ENCODE data around the gene LBHD2.

The LBHD2 gene

GRCh38 chr14:103057372-103058163, 26.4 kb upstream of the LBHD2 start, which contains the start of gene CDC42BPB:
Gene CDC42BPB (minus strand): TSS chr14:103057549. CDS start chr14:103057173, 376 bp downstream.
- TF ChIP-seq CTCF (IDR thresholded peaks at IDR 0.05; ENCODE audit: low read depth, low read length, poor library complexity, severe bottlenecking) = no peak
- no peak for TF ChIP-seq EZH2phosphoT487 (IDR thresholded peaks at IDR 0.05; ENCODE audit: borderline replicate concordance, low read length)
- peaks cover 13% of the 10 kb centered on the region for H3K4me1 ChIP-seq (ENCODE audit: control insufficient read depth, low read length)
- H3K4me2 ChIP-seq (ENCODE audit: low read length) = peak within 1 kb of the TSS; percentile 69
- H3K27me3 ChIP-seq (ENCODE audit: control insufficient read depth, low read length) = peaks cover 61% of the 10 kb centered on the region
- no peaks in the 10 kb centered on the region for H3K9me2 ChIP-seq (replicated peaks; ENCODE audit: control insufficient read depth, low read length)
- no peaks in the 10 kb centered on the region for H3K79me2 ChIP-seq (ENCODE audit: control insufficient read depth, low read length)
- no peaks in the 10 kb centered on the region for H3F3A ChIP-seq (ENCODE audit: control insufficient read depth, insufficient read depth)
- no peaks in the 10 kb centered on the region for H3K36me3 ChIP-seq (ENCODE audit: control insufficient read depth, low read length)
- no peaks in the 10 kb centered on the region for H3K9me3 ChIP-seq (ENCODE audit: control insufficient read depth, insufficient read depth, low read length)
- H3K4me3 ChIP-seq (ENCODE audit: low read length) = peak within 1 kb of the TSS; percentile 64
- H3K27ac ChIP-seq (ENCODE audit: low read depth, low read length) = no peak within 1 kb of the TSS
- no peaks in the 10 kb centered on the region for H4K20me1 ChIP-seq (ENCODE audit: control insufficient read depth, insufficient read depth, low read depth, low read length)

GRCh38 chr14:103058164-103059055, 25.6 kb upstream of the LBHD2 start:
- H4K20me1 ChIP-seq (ENCODE audit: control insufficient read depth, insufficient read depth, low read depth, low read length) = no peaks in the 10 kb centered on the region
- H3K36me3 ChIP-seq (ENCODE audit: control insufficient read depth, low read length) = no peaks in the 10 kb centered on the region
- H3K27me3 ChIP-seq (ENCODE audit: control insufficient read depth, low read length) = peaks cover 64% of the 10 kb centered on the region
- no peak for TF ChIP-seq EZH2phosphoT487 (IDR thresholded peaks at IDR 0.05; ENCODE audit: borderline replicate concordance, low read length)
- TF ChIP-seq CTCF (IDR thresholded peaks at IDR 0.05; ENCODE audit: low read depth, low read length, poor library complexity, severe bottlenecking) = no peak
- H3F3A ChIP-seq (ENCODE audit: control insufficient read depth, insufficient read depth) = no peaks in the 10 kb centered on the region
- H3K4me1 ChIP-seq (ENCODE audit: control insufficient read depth, low read length) = peaks cover 13% of the 10 kb centered on the region
- H3K9me2 ChIP-seq (replicated peaks; ENCODE audit: control insufficient read depth, low read length) = no peaks in the 10 kb centered on the region
- H3K27ac ChIP-seq (ENCODE audit: low read depth, low read length) = no peak overlapping the region
- H3K4me2 ChIP-seq (ENCODE audit: low read length) = peak overlapping the region; percentile 69
- peak overlapping the region; percentile 64 for H3K4me3 ChIP-seq (ENCODE audit: low read length)
- H3K9me3 ChIP-seq (ENCODE audit: control insufficient read depth, insufficient read depth, low read length) = no peaks in the 10 kb centered on the region
- no peaks in the 10 kb centered on the region for H3K79me2 ChIP-seq (ENCODE audit: control insufficient read depth, low read length)

GRCh38 chr14:103059556-103059955, 24.5 kb upstream of the LBHD2 start:
- no peak overlapping the region for H3K27ac ChIP-seq (ENCODE audit: low read depth, low read length)
- H3K4me3 ChIP-seq (ENCODE audit: low read length) = no peak overlapping the region
- TF ChIP-seq CTCF (IDR thresholded peaks at IDR 0.05; ENCODE audit: low read depth, low read length, poor library complexity, severe bottlenecking) (no peak), EZH2phosphoT487 (IDR thresholded peaks at IDR 0.05; ENCODE audit: borderline replicate concordance, low read length) (no peak)
- H4K20me1 ChIP-seq (ENCODE audit: control insufficient read depth, insufficient read depth, low read depth, low read length) = no peaks in the 10 kb centered on the region
- H3K36me3 ChIP-seq (ENCODE audit: control insufficient read depth, low read length) = no peaks in the 10 kb centered on the region
- no peak overlapping the region for H3K4me2 ChIP-seq (ENCODE audit: low read length)
- H3K79me2 ChIP-seq (ENCODE audit: control insufficient read depth, low read length) = no peaks in the 10 kb centered on the region
- H3K9me3 ChIP-seq (ENCODE audit: control insufficient read depth, insufficient read depth, low read length) = no peaks in the 10 kb centered on the region
- no peaks in the 10 kb centered on the region for H3F3A ChIP-seq (ENCODE audit: control insufficient read depth, insufficient read depth)
- H3K4me1 ChIP-seq (ENCODE audit: control insufficient read depth, low read length) = peaks cover 13% of the 10 kb centered on the region
- no peaks in the 10 kb centered on the region for H3K9me2 ChIP-seq (replicated peaks; ENCODE audit: control insufficient read depth, low read length)
- H3K27me3 ChIP-seq (ENCODE audit: control insufficient read depth, low read length) = peaks cover 60% of the 10 kb centered on the region

All from DOHH2 (cell line).